ENCODE results near the gene DIABLO.
"Not testable (repeated sequence)": the region's sequence is repeated elsewhere in the genome, so short reads cannot be mapped to it uniquely, and the experiment has no call there.

DIABLO gene

GRCh38 chr12:122225683-122226365 is at the start of gene DIABLO:
TSS of gene DIABLO (minus strand) at chr12:122226052. CDS start at chr12:122226014, 38 bp downstream.
- DNase-seq, result peak; percentile 99

- no peak for DNase-seq
These were observed 49.6 kb upstream of the DIABLO start for GRCh38 chr12:122275459-122275858.

GRCh38 chr12:122266230-122266901 is 40.5 kb upstream of the DIABLO start, which contains the start of gene VPS33A:
TSS of gene VPS33A (minus strand) at chr12:122266494. CDS start at chr12:122266408, 86 bp downstream.
- DNase-seq, result peak; percentile 97

GRCh38 chr12:122265886-122266229 is 40.0 kb upstream of the DIABLO start:
- DNase-seq, result peak; percentile 20

- DNase-seq, result no peak
These were observed 39.6 kb upstream of the DIABLO start for GRCh38 chr12:122265476-122265875.

GRCh38 chr12:122260735-122261134 is 34.9 kb upstream of the DIABLO start:
- not testable (repeated sequence) for DNase-seq

GRCh38 chr12:122258939-122259338 is 33.1 kb upstream of the DIABLO start:
- not testable (repeated sequence) for DNase-seq

GRCh38 chr12:122258462-122258861 is 32.6 kb upstream of the DIABLO start:
- not testable (repeated sequence) for DNase-seq

GRCh38 chr12:122250536-122250935 is 24.7 kb upstream of the DIABLO start:
- no peak for DNase-seq

GRCh38 chr12:122250047-122250446 is 24.2 kb upstream of the DIABLO start:
- DNase-seq, result peak; percentile 36

- DNase-seq, result no peak
These were observed 19.7 kb upstream of the DIABLO start for GRCh38 chr12:122245553-122245952.

- DNase-seq, result no peak
These were observed 18.9 kb upstream of the DIABLO start for GRCh38 chr12:122244565-122245371.

GRCh38 chr12:122243965-122244364 is 18.1 kb upstream of the DIABLO start:
- no peak for DNase-seq

GRCh38 chr12:122238861-122239260 is 13.0 kb upstream of the DIABLO start:
- no peak for DNase-seq

- DNase-seq, result no peak
These were observed 9.9 kb upstream of the DIABLO start for GRCh38 chr12:122235741-122236140.

GRCh38 chr12:122232691-122233090 is 6.8 kb upstream of the DIABLO start:
- no peak for DNase-seq

GRCh38 chr12:122230798-122231197 is 4.9 kb upstream of the DIABLO start:
- DNase-seq, result no peak

GRCh38 chr12:122228092-122228491 is 2.2 kb upstream of the DIABLO start:
- no peak for DNase-seq

- DNase-seq, result no peak
These were observed 1.5 kb upstream of the DIABLO start for GRCh38 chr12:122227341-122227740.

GRCh38 chr12:122226366-122227125 is 694 bp upstream of the DIABLO start:
- no peak for DNase-seq

- DNase-seq, result no peak
These were observed 9.4 kb downstream of the DIABLO start for GRCh38 chr12:122216445-122216844.

GRCh38 chr12:122215771-122216170 is 10.1 kb downstream of the DIABLO start:
- no peak for DNase-seq

All from NCI-H2171 (cell line).